ENCODE measurements around the gene ZNF670.
A peak's percentile ranks its signal among the peaks of the same experiment; 100 is the strongest.

ZNF670 gene

DNA sequence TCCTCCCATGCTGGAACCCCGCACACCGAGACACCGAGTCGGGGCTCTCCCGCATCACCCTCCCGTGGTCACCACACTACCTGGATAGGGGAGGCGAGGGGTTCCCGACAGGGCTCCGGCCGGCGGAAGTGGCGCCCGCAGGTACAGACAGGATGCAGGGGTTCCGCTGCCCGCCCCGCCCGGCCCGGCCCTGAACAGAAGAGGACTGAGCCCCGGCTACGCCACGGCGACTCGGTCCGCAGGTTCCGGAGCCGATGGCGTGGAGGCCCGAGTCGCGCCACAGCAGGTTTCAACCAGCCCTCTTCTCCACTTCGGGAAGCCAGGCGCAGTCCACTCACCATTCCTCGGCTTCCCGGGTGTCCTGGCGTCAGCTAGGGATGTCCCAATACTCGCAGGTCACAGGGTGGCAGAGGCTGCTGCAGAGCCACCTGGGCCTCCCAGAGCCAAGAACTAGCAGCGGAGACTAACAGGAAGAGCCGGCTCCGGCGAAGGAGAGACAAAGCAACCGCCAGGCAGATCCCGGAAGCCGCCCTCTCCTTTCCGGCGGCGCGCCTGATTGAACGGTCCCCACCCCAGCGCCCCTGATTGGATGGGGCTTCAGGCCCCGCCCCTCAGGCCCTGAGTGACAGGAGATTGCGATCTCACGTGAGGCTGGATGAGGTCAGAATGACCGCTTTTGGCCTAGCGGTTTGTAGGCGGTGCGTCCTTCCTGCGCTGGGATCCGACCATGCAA is 25.4 kb upstream of the ZNF670 start, which contains the start of gene ZNF669:
TSS of gene ZNF669 (minus strand) at position 498 of the 733 bp plus-strand sequence. CDS start at position 341, 157 bp downstream.
- peak; percentile 79 to 86 for DNase-seq (ENCODE audit: low read depth in 2 of 2)

DNA sequence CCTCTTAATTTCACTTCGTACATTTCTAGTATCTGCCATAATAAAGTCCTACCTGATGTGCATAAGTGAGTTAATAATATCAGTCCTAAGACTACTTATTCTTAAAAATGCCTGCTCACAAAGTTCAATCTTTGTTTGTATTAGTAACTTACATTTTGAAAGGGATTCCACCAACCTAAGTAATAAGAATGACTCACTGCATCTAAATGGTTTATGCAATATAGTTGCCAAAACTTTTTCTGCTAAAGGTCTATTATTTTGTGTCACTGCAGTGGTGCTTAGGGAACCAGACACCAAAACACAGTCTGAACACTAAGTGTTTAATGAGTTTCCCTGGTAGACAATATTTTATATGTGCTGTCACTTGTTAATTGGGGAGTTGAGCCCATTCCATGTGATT is 23.8 kb upstream of the ZNF670 start:
- DNase-seq (ENCODE audit: low read depth in 2 of 2), result no peak

DNA sequence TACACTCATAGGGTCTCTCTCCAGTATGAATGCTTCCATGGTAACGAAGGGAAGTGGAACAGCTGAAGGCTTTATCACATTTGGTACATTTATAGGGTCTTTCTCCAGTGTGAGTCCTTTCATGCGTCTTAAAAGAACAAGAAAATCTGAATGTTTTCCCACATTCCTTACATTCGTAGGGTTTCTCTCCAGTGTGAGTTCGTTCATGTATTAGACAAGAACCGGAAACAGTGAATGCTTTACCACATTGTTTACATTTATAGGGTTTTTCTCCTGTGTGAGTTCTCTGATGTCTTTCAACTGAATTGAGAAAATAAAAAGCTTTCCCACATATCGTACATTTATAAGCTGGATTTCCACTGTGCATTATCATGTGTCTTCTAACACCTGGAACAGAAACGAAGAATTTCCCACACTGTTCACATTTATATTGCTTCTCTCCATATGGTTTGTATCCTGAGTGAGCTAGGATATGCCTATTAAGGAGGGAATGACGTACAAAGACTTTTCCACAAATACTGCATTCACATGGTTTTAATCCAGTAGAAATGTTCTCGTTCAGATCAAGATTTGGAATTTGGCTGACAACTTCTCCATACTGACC is 22.2 kb upstream of the ZNF670 start:
- no peak for DNase-seq (ENCODE audit: low read depth in 2 of 2)

DNA sequence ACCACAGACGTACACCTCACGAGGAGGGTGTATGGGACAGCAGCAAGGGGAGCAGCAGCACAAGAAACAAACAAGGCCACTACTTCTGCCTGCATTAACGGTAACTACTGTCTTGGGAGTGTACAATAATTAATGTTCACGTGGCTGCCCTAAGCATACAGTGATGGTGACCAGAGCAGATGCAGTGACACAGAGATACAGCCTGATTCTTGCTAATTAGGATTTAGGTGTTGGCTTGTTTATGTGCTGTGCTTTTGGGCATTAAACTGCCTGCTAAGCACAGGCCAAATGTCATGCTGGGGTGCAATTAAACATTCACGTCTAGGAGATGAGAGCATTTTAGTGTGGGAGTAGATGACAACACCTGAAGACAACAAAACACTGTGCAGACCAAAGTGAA is 18.3 kb upstream of the ZNF670 start:
- no peak for DNase-seq (ENCODE audit: low read depth in 2 of 2)

DNA sequence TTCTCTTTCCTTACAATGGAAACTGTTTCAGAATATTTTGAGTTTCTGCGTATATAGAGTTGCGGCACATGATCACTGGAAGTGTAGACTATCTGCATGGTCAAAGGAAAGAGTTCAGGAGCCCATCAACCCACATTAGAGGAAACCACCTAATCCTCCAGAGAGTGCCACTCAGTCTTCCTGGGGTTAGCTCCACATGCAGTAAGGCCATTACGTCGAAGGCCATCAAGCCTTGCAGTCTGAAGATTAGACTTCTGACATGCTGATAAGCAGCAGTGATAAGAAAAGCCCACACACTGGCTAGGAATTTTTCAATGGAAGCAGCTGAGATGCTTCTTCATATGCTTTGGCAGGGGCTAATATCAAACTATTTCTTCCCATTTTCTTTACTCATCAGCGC is 17.9 kb upstream of the ZNF670 start:
- DNase-seq (ENCODE audit: low read depth in 2 of 2), result no peak

DNA sequence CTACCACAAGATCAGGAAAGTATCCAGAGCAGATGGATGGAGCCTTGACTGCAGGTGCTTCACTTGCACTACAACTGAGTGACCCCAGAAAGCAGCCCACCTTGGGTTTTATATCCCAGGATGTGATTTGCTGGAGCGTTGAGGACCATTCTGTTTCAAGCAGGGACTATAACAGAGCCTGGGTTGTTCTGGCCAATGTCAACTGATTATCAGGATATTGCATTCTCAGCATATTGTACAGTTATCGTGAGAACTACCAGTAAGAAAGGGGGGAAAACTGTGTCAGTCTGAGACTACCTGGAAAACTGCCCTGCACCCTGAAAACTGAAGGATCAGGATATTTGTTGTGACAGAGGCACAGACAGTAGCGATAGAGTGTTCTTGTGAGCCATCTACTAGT is 17.5 kb upstream of the ZNF670 start:
- no peak for DNase-seq (ENCODE audit: low read depth in 2 of 2)

DNA sequence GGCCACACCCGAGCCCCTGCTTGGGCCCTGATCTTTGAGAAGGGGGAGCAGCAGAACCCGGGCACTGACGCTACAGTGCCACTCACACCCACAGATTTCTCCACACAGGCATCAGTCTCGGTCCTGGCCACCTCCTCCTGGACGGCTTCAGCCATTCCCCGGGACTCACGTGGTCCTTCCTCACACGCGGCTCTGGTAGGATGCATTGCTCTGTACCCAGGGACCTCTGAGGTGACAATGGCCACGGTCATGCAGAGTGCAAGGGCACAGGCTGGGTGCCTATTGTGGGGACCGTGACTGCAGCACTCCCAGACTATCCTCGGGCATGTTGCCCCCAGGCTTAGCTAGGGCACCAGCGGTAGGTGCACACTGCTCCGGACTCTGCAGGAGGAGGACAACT is 11.8 kb upstream of the ZNF670 start:
- DNase-seq (ENCODE audit: low read depth in 2 of 2), result no peak

DNA sequence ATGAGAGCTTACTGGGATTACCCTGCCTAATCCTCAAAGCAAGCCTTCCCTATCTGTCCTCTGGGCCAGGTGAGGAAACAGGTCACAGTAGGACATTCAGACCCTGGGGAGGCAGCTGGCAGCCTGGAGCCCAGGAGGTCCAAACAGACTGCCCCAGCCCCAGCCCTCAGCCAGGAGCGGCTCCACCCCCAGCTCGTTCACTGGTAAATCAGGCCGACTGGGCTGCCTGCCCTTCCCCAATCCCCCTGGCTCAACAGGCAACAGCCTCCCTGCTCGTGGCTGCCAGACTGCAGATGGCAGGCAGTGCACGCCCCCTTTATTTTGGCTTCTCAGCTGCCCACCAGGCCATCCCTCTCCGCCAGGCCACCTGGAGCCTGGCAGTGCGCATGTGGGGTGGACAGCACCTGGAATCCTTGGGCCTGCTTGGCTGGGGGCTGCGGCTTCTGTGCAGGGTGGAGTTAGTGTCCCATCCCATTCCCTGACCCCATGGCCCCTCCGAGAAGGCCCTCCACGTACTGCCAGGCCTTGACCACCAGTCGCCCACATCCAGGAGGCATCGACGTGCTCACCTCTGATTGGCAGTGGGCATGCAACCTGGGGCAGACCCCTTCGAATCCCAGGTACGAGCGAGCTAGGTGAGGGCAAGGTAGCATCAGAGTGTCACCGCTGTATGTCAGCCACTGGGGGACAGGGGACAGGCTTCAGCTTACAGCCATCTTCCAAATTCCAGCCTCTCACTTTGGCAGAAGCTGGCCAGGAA is 11.2 kb upstream of the ZNF670 start:
- no peak for DNase-seq (ENCODE audit: low read depth in 2 of 2)

DNA sequence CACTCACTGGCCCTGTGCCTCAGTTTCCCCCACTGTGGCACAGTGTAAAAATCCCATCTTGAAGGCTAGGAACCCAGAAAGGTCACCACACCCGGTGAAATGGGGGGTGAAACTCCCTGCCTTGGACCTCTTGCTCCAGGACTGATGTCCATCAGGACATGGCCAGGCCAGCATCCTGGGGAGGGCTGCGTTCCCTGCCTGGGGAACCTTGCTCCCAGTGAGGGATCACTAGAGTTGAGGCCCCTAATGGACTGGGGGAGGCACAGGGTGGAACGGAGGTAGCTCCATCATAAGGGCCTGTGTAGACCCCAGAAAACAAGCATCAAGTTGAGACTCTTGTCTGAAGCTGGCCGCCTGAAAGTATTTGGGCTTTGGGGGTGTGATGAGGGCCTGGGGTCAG is 10.4 kb upstream of the ZNF670 start:
- DNase-seq (ENCODE audit: low read depth in 2 of 2), result no peak

DNA sequence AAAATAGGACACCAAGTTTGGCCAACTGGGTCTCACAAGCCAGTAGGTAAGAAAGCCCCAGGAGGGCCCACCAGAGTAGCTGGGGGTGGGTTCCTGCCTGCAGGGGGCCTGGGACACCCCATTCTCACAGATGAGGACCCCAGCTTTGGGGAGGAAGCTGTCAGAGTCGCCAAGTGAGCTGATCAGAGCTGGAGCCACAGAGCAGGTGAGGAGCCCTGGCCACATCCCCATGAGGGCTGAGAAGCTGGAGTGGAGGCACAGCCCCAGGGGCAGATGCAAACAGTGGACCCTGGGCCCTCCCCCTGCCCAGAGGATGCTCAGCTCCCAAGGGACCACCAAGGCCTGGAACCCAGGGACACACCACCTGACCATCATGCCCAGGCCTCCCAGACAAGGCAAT is 8.6 kb upstream of the ZNF670 start:
- DNase-seq (ENCODE audit: low read depth in 2 of 2), result no peak

DNA sequence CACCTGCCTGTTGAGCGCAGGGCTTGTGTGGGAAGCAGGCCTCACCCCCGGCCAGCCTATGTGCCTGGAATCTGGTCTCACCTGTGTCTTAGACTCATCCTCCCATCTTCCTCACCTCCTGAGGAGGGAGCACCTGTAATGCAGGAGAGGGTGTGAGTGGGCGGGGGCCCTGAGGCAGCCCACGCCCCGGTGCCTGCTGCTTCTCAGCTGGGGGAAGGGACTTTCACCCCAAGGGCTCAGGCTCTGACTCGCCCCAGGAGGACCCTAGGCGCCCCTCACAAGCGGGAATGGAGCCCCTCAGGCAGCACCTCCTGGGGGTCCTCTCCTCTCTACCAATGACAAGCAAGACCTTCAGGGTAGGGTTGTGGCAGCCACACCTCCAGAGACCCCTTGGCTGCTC is 6.7 kb upstream of the ZNF670 start:
- DNase-seq (ENCODE audit: low read depth in 2 of 2), result no peak

DNA sequence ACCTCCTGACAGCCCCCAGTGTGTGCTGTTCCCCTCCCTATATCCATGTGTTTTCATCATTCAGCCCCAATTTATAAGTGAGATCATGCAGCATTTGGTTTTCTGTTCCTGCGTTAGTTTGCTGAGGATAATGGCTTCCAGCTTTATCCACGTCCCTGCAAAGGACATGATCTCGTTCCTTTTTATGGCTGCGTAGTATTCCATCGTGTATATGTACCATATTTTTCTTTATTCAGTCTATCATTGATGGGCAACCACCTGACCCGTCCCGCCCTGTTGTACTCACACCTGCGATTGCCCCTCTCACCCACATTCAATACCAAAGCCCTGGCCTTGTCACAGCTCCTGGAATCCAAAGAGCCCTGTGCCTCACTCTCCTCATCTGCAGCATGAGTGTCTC is 6.2 kb upstream of the ZNF670 start:
- DNase-seq (ENCODE audit: low read depth in 2 of 2), result no peak

DNA sequence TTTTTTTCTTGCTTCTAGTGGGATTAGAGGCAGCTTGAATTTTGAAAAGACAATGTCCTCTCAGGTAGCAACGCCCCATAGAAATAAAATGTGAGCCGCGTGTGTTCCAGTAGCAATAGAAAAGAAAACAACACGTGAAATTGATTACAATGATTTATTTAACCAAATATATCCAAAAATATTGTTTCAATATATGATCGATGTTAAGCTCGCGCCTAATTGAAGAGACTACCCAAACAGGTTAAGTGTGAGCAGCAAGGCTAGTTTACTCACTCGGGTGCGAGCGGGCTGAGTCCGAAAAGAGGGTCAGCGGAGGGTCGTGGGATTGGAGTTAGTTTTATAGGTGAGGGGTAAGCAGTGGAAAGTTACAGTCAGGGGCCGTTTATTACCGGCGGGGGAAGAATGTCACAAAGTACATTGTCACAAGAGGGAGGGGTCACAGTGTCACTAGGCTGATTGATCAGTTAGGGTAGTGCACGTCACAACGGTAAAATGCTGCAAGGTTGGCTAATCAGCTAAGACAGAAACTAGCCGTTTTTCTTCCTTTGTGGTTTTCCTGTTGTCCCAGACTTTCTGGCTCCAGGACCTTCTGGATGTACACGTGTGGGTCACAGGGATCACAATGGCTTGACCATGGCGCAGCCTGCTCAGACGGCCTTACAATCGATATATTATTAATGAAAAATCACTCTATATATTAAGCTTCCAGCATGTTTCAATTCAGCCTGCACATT is 697 bp upstream of the ZNF670 start:
- no peak for DNase-seq (ENCODE audit: low read depth in 2 of 2)

DNA sequence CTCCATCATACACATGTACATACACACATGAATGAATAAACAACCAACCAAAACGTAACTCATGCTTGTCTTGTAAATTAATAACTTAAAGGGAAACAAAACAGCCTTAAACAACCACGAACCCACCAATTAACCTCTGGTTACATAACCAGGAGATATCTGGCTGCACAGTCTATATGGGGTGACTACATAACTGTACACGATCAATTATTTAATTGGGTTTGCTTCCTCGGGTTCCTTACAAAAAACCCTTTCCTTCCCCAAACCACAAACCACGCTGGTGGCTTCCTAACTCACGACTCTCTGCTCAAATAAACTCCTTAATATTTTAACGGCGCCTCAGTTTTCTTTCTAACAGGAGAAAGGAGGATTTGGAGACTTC is 744 bp downstream of the ZNF670 start:
- DNase-seq (ENCODE audit: low read depth in 2 of 2), result no peak

DNA sequence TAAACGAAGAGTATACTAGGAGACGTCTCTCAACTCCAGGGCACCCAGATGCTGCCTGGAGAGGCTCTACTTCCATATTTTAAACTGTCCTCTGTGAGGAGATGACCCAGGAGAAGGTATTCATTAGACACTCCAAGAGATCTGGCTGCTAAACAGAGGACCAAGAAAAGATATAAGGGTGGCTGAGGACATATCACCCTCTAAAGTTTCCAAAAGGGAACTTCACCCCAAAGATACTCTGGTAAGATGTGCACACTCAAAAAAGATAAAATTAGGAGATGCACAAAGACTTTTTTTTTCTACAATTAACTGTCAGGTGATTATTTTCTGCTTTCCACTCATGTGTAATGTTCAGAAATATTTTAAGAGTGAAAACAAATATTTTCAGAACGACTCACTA is 1.4 kb downstream of the ZNF670 start:
- no peak for DNase-seq (ENCODE audit: low read depth in 2 of 2)

DNA sequence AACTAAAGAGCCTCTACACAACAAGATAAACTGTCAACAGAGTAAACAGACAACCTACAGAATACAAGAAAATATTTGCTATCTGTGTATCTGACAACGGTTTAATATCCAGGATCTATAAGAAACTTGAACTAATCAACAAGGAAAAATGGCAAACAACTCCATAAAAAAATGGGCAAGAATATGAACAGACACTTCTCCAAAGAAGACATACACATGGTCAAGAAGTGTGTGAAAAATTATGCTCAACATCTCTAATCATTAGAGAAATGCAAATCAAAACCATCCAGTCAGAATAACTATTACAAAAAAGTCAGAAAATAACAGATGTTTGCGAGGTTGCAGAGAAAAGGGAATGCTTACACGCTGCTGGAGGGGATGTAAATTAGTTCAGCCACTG is 8.0 kb downstream of the ZNF670 start:
- DNase-seq (ENCODE audit: low read depth in 2 of 2), result no peak

DNA sequence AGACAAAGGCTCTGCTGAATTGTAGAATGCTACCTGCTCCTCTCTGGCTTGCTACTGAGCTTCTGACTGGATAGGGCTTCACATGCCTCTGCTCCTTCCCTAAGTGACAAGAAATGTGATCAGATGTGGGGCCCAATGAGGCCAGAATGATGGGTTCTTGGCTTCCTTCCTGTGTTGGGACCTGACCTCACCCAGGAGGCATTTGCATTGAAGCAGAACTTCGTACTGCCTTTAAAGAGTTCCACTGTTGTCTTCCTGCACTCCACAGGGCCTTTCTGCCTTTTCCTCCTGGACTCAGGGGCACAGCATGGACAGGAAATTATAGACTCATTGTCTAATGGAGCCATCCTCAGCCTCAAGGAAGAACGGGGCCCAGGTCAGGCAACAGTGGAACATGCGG is 14.3 kb downstream of the ZNF670 start:
- DNase-seq (ENCODE audit: low read depth in 2 of 2), result no peak

DNA sequence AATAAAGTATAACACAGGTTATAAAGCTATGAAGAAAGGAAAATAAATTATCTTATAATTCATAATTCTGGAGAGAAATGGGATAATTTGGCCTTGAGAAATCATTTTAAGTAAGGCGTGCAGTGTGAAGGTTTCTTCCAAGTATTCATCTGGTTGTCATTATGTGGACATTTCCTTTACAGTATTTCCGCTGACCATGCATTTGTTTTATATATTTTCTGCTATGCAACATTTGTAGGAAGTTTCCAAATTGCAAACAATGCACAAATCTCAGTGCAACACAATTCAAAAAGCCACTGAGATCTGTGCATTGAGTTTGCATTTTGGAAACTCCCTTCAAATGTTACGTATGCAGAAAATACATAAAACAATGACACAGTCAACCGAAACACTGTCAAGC is 17.8 kb downstream of the ZNF670 start:
- DNase-seq (ENCODE audit: low read depth in 2 of 2), result no peak

DNA sequence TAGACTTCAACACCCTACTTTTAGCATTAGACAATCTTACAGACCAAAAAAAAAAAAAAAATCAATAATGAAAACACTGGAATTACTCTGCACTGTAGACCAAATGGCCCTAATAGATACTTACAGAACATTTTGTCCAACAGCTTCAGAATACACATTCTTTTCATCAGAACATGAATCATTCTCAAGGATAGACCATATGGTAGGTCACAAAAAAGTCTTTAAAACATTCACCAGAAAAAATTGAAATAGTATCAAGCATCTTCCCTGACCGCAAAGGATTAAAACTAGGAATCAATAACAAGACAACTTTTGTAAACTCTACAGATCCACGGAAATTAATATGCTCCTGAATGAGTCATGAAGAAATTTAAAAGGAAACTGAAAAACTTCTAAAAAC is 22.5 kb downstream of the ZNF670 start:
- no peak for DNase-seq (ENCODE audit: low read depth in 2 of 2)

DNA sequence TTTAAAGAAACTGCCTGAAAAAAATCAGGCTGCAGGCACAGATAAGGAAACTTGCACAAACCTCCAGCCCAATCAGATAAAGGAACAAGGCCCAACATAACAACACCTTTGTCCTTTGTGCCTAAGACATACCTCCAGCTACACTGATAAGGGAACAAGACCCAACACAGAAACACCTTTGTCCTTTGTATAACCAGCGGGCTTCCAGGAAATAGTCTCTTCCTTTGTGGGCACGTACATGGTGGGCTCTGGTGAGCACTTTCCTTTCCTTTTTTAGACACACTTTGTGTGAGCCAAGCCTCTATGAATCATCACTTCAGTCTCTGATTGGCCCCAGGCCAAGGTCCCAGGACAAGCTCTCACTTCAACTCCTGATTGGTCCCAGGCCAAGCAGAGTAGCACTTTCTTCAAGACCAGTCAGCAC is 23.6 kb downstream of the ZNF670 start:
- no peak for DNase-seq (ENCODE audit: low read depth in 2 of 2)

DNA sequence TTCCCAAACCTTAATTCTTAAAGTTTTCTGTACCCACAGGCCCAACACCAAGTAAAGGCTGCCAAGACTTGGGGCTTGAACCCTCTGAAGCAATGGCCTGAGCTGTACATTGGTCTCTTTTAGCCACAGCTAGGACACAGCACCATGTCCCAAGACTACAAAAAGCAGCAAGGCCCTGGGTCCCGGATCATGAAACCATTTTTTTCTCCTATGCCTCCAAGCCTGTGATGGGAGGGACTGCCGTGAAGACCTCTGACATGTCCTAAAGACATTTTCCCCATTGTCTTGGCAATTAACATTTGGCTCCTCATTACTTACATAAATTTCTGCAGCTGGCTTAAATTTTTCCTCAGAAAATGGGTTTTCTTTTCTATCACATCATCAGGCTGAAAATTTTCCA is 30.9 kb downstream of the ZNF670 start:
- DNase-seq (ENCODE audit: low read depth in 2 of 2), result no peak

DNA sequence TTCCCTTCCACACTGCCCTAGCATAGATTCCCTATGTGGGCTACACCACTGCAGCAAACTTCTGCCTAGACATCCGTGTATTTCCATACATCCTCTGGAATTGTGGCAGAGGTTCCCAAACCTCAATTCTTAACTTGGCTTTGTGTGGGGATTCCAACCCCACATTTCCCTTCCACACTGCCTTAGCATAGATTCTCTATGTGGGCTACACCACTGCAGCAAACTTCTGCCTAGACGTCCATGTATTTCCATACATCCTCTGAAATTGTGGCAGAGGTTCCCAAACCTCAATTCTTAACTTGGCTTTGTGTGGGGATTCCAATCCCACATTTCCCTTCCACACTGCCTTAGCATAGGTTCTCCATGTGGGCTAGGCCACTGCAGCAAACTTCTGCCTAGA is 31.4 kb downstream of the ZNF670 start:
- no peak for DNase-seq (ENCODE audit: low read depth in 2 of 2)

All from stimulated activated CD8-positive, alpha-beta memory T cell treated with anti-CD3 and anti-CD28 coated beads, Interleukin-7, amount 100 ng/mL, for 1 hour (primary cell).